H1 (cell line): Measurements from ENCODE around the gene CAPN13. TPM values are rescaled to one million over a fixed set of nuclear protein-coding genes. Genes with fewer than 3 reads are reported as not detected.

ENCODE experiments used
- CTCF ChIA-PET: fragments of 300-600 bp; sonication (Branson Sonifier 250); formaldehyde crosslinking; loops from one replicate; lab custom pipeline; 2021; ENCODE audit not compliant: partially characterized antibody; lab: Charles Lee
- POLR2A ChIA-PET: fragments of 300-600 bp; sonication (Branson Sonifier 250); formaldehyde crosslinking; loops from one replicate; lab custom pipeline; 2021; ENCODE audit warnings: inconsistent platforms; ENCODE audit not compliant: partially characterized antibody; lab: Charles Lee
- DNase-seq, 2 experiments: peaks; one replicate each; pipeline versions ENCODE4 v3.0.0 to v3.0.0-alpha.2; 2010 to 2022; ENCODE audit warnings: low spot score in 2 of 2, low read depth in 1 of 2, mixed read lengths in 1 of 2
- FAIRE-seq: peaks from 2 replicates; lab custom pipeline; 2011; peaks lifted over from hg19 to GRCh38; lab: Jason Lieb, UNC
- H2AFZ ChIP-seq: 2 replicates; pipeline ENCODE4 v1.8.1; 2012; ENCODE audit warnings: low read length, inconsistent platforms
- H2AK5ac ChIP-seq: 2 replicates; pipeline ENCODE4 v1.6.1; 2013; ENCODE audit warnings: low read depth, low read length
- H2BK120ac ChIP-seq: replicated peaks from 2 replicates; pipeline ENCODE3; 2013; ENCODE audit warnings: low read depth, low read length, inconsistent platforms
- H2BK12ac ChIP-seq: 2 replicates; pipeline ENCODE4 v1.6.1; 2013; ENCODE audit warnings: low read depth, low read length
- H2BK15ac ChIP-seq: 2 replicates; pipeline ENCODE4 v1.6.1; 2013; ENCODE audit warnings: low read length
- H2BK20ac ChIP-seq: 2 replicates; pipeline ENCODE4 v1.6.1; 2013; ENCODE audit warnings: low read length
- H2BK5ac ChIP-seq: 2 replicates; pipeline ENCODE4 v1.6.1; 2013; ENCODE audit warnings: low read depth, low read length
- H3K14ac ChIP-seq: 2 replicates; pipeline ENCODE4 v1.6.1; 2013; ENCODE audit warnings: inconsistent platforms; ENCODE audit not compliant: insufficient read length
- H3K18ac ChIP-seq: 2 replicates; pipeline ENCODE4 v1.6.1; 2013; ENCODE audit warnings: low read length; ENCODE audit errors: extremely low read depth
- H3K23ac ChIP-seq: 2 replicates; pipeline ENCODE4 v1.6.1; 2013; ENCODE audit warnings: inconsistent platforms; ENCODE audit not compliant: insufficient read length
- H3K23me2 ChIP-seq: 2 replicates; pipeline ENCODE4 v1.6.1; 2013; ENCODE audit warnings: low read depth, low read length
- H3K27ac ChIP-seq: 2 replicates; pipeline ENCODE4 v1.6.1; 2011; ENCODE audit warnings: low read depth, low read length, inconsistent platforms
- H3K27me3 ChIP-seq, 4 experiments: replicated peaks in 1 of 4; 1 replicate in 1 of 4; 2 replicates in 3 of 4; pipeline versions ENCODE4 v1.6.1 to v1.8.1; 2011 to 2013; ENCODE audit warnings: low read length in 3 of 4, mild to moderate bottlenecking in 3 of 4, inconsistent platforms in 2 of 4, mixed read lengths in 2 of 4, moderate library complexity in 1 of 4; ENCODE audit not compliant: control insufficient read depth in 3 of 4, insufficient read depth in 3 of 4; ENCODE audit errors: extremely low read depth in 1 of 4
- H3K36me3 ChIP-seq, 4 experiments: 2 replicates each; pipeline versions ENCODE4 v1.6.1 to v1.8.1; 2011 to 2013; ENCODE audit warnings: mild to moderate bottlenecking in 4 of 4, low read length in 3 of 4, moderate library complexity in 2 of 4, control low read depth in 1 of 4, inconsistent platforms in 1 of 4; ENCODE audit not compliant: insufficient read depth in 4 of 4, control insufficient read depth in 2 of 4
- H3K4ac ChIP-seq: replicated peaks from 2 replicates; pipeline ENCODE3; 2013; ENCODE audit warnings: low read length, low read depth, mixed read lengths, inconsistent platforms; ENCODE audit not compliant: insufficient read length
- H3K4me1 ChIP-seq, 4 experiments: replicated peaks in 1 of 4; 1 replicate in 1 of 4; 2 replicates in 3 of 4; pipeline versions ENCODE4 v1.6.1 to v1.8.1; 2011 to 2013; ENCODE audit warnings: low read length in 3 of 4, inconsistent platforms in 2 of 4, mixed read lengths in 1 of 4; ENCODE audit not compliant: insufficient read depth in 4 of 4, control insufficient read depth in 3 of 4
- H3K4me2 ChIP-seq, 2 experiments: 2 replicates each; pipeline versions ENCODE4 v1.6.1 to v1.8.1; 2011 to 2013; ENCODE audit warnings: low read depth in 2 of 2, low read length in 2 of 2, control low read depth in 1 of 2, inconsistent platforms in 1 of 2, mild to moderate bottlenecking in 1 of 2; ENCODE audit not compliant: insufficient read depth in 1 of 2
- H3K4me3 ChIP-seq, 4 experiments: fragments of 200-600, 300-600 bp in 1 of 4; sonication (generic), shearing (Covaris generic), sonication (Bioruptor Twin) in 1 of 4; 2 replicates each; pipeline versions ENCODE4 v1.5.1 to v1.8.1; 2011 to 2016; ENCODE audit warnings: low read length in 4 of 4, low read depth in 3 of 4, control low read depth in 2 of 4, inconsistent platforms in 2 of 4, mild to moderate bottlenecking in 2 of 4, mixed read lengths in 1 of 4, moderate library complexity in 1 of 4; ENCODE audit not compliant: insufficient read depth in 2 of 4; ENCODE audit errors: extremely low read depth in 1 of 4
- H3K56ac ChIP-seq: replicated peaks from 2 replicates; pipeline ENCODE3; 2013; ENCODE audit warnings: low read depth, mild to moderate bottlenecking, mixed read lengths, low read length, inconsistent platforms; ENCODE audit not compliant: insufficient read length
- H3K79me1 ChIP-seq: 2 replicates; pipeline ENCODE4 v1.6.1; 2013; ENCODE audit warnings: low read depth, low read length, control low read depth
- H3K79me2 ChIP-seq, 2 experiments: 2 replicates each; pipeline versions ENCODE4 v1.6.1 to v1.8.1; 2012 to 2013; ENCODE audit warnings: low read length in 2 of 2, mild to moderate bottlenecking in 2 of 2, inconsistent platforms in 1 of 2; ENCODE audit not compliant: insufficient read depth in 2 of 2, control insufficient read depth in 1 of 2
- H3K9ac ChIP-seq, 4 experiments: replicated peaks in 1 of 4; 1 replicate in 1 of 4; 2 replicates in 3 of 4; pipeline versions ENCODE4 v1.6.1 to v1.8.1; 2011 to 2013; ENCODE audit warnings: low read depth in 3 of 4, low read length in 3 of 4, control low read depth in 2 of 4, mild to moderate bottlenecking in 2 of 4, moderate library complexity in 2 of 4, inconsistent platforms in 1 of 4; ENCODE audit errors: extremely low read depth in 1 of 4
- H3K9me3 ChIP-seq, 2 experiments: 2 replicates each; pipeline versions ENCODE4 v1.6.1 to v1.8.1; 2012 to 2013; ENCODE audit warnings: mild to moderate bottlenecking in 2 of 2, moderate library complexity in 2 of 2, control low read depth in 1 of 2, inconsistent platforms in 1 of 2, low read depth in 1 of 2, low read length in 1 of 2, mixed read lengths in 1 of 2; ENCODE audit not compliant: insufficient read depth in 2 of 2
- H4K20me1 ChIP-seq, 2 experiments: replicated peaks in 1 of 2; 2 replicates each; pipeline versions ENCODE3 to v1.8.1; 2011 to 2013; ENCODE audit warnings: inconsistent platforms in 2 of 2, low read length in 2 of 2, mild to moderate bottlenecking in 1 of 2; ENCODE audit not compliant: insufficient read depth in 2 of 2, control insufficient read depth in 1 of 2
- H4K5ac ChIP-seq: 2 replicates; pipeline ENCODE4 v1.6.1; 2013; ENCODE audit warnings: low read length, low read depth, mixed read lengths, inconsistent platforms; ENCODE audit not compliant: insufficient read length
- H4K8ac ChIP-seq: 2 replicates; pipeline ENCODE4 v1.8.0; 2013; ENCODE audit warnings: mild to moderate bottlenecking, moderate library complexity, low read length, inconsistent platforms; ENCODE audit not compliant: insufficient read depth; ENCODE audit errors: extremely low read depth
- H4K91ac ChIP-seq: replicated peaks from 2 replicates; pipeline ENCODE3; 2013; ENCODE audit warnings: low read length, mixed read lengths, inconsistent platforms; ENCODE audit not compliant: insufficient read length
- CBX5 ChIP-seq: fragments of 300-800, 300-1000 bp; sonication (generic); IDR thresholded peaks from 2 replicates; pipeline ENCODE4 v1.7.1; 2016; ENCODE audit warnings: antibody characterized with exemption, low read length, low read depth
- CEBPB ChIP-seq: IDR thresholded peaks from 2 replicates; pipeline ENCODE4 v1.6.1; 2012; ENCODE audit warnings: low read depth, low read length
- JUND ChIP-seq: IDR thresholded peaks from 2 replicates; pipeline ENCODE4 v1.6.1; 2011; ENCODE audit warnings: mild to moderate bottlenecking, improper control_type of control experiment, low read length
- POU5F1 ChIP-seq: IDR thresholded peaks from 2 replicates; pipeline ENCODE4 v1.6.1; 2011; ENCODE audit warnings: low read depth, mild to moderate bottlenecking, low read length, moderate library complexity
- RAD21 ChIP-seq, 2 experiments: IDR thresholded peaks in 1 of 2; conservative IDR thresholded peaks in 1 of 2; 2 replicates each; pipeline ENCODE4 v1.6.1; 2011; ENCODE audit warnings: low read depth in 2 of 2, low read length in 2 of 2, improper control_type of control experiment in 1 of 2, inconsistent platforms in 1 of 2, mild to moderate bottlenecking in 1 of 2, moderate library complexity in 1 of 2
- SUZ12 ChIP-seq: fragments of 200-600 bp; sonication (generic); IDR thresholded peaks from 2 replicates; pipeline ENCODE4 v1.6.1; 2012; ENCODE audit warnings: mild to moderate bottlenecking, inconsistent platforms, low read length, moderate library complexity, mixed read lengths
- TAF7 ChIP-seq: optimal IDR thresholded peaks from 2 replicates; pipeline ENCODE3; 2011; ENCODE audit warnings: low read depth, mild to moderate bottlenecking, inconsistent platforms, low read length, moderate library complexity, borderline replicate concordance
- TCF12 ChIP-seq: IDR thresholded peaks from 2 replicates; pipeline ENCODE4 v1.6.1; 2011; ENCODE audit warnings: low read depth, mild to moderate bottlenecking, low read length
- YY1 ChIP-seq: IDR thresholded peaks from 2 replicates; pipeline ENCODE4 v1.6.1; 2011; ENCODE audit warnings: low read depth, mild to moderate bottlenecking, low read length
- WGBS, 2 experiments: shearing (Covaris generic) in 1 of 2; methylation state at CpG; one replicate each; pipeline versions ENCODE4 v1.1.6 to v1.1.7; 2013 to 2015; ENCODE audit warnings: low lambda C conversion rate in 2 of 2, mixed read lengths in 2 of 2, inconsistent platforms in 1 of 2, low coverage in 1 of 2, missing lambda C conversion rate in 1 of 2; ENCODE audit not compliant: insufficient replicate concordance in 2 of 2, insufficient coverage in 1 of 2, insufficient read length in 1 of 2; ENCODE audit errors: extremely low coverage in 1 of 2, missing lambda C conversion rate in 1 of 2; 5-methylcytosine and 5-hydroxymethylcytosine counted together
- polyA plus RNA-seq, 7 experiments: library from polyadenylated mRNA; depleted of rRNA in 3 of 7; stranded (reverse) in 5 of 7; unstranded in 2 of 7; fragments of >200 nt in 5 of 7; fragments of 200-250 nt in 2 of 7; gene quantifications; 1 replicate in 5 of 7; 2 replicates in 1 of 7; 4 replicates in 1 of 7; pipeline versions ENCODE4 v1.2.1 to v1.2.3, GENCODE V29; 2011 to 2013; ENCODE audit warnings: missing spikeins in 2 of 7, mixed read lengths in 2 of 7
- total RNA-seq: library from RNA; stranded (reverse); fragmentation: NEBNext Ultra II Directional; extraction: Animal tissue kit (Norgen Biotek cat#: 25700); gene quantifications from 2 replicates; pipeline ENCODE4 v1.2.1, GENCODE V29; 2021
- TF ChIP-seq, protein P1 (sequence below), 3 experiments: IDR thresholded peaks; 1 replicate in 2 of 3; 2 replicates in 1 of 3; pipeline versions ENCODE4 v1.5.1 to v1.6.1; 2011; ENCODE audit warnings: low read length in 3 of 3, mild to moderate bottlenecking in 3 of 3, inconsistent platforms in 2 of 3, low read depth in 1 of 3, moderate library complexity in 1 of 3; ENCODE audit not compliant: insufficient read depth in 1 of 3; ENCODE audit errors: control extremely low read depth in 1 of 3

The CAPN13 gene
- total and polyA plus RNA-seq, 2 of the 8 experiments (the other 6 are each of a cell fraction or from before 2014, with no cell fraction given): 2.4 TPM

DNA sequence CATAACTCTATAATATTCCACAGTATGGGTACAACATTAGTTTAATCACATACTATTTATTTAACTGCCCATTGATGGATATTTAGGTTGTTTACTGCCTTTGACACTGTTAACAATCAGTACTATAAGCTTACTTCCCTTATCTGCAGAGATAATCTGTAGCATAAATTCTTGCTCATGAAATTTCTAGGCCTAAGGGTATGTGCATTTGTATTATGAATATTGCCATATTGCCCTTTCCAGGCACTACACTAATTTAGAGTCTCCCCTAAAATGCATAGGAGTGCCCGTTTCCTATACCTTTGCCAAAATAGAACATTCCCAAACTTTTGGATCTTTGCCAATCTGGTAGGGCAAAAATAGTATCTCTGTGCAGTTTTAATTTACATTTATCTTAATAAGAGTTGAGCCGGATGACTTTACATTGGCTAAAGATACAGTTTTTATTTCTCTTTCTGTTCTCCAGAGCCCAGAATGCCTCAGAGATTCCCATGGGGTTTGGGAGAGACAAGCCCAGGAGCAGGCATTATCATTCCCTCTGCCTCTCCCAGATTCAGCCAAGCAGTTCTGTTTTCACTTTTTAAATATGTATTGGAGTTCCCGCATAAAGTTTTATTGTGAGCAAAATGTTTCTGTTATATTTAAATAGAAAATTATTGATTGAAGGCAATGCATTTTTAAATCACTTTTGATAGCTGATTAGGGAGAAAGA is 102.8 kb downstream of the CAPN13 start:
- Histone ChIP-seq H3K23me2 (no peaks in the 10 kb centered on the region), H3K23ac (no peak overlapping the region), H3K4me3 (no peak overlapping the region), H3K4ac (no peak overlapping the region), H4K8ac (no peak overlapping the region), H2BK20ac (no peak overlapping the region), H3K79me1 (no peaks in the 10 kb centered on the region), H3K27ac (no peak overlapping the region), H2BK15ac (no peak overlapping the region), H4K5ac (no peak overlapping the region), H2BK12ac (no peak overlapping the region), H3K56ac (no peak overlapping the region), H3K27me3 (no peaks in the 10 kb centered on the region), H2AFZ (no peak overlapping the region), H2BK5ac (no peak overlapping the region), H3K9ac (no peak overlapping the region), H2BK120ac (no peak overlapping the region), H4K20me1 (no peaks in the 10 kb centered on the region), H3K9me3 (peaks cover 18 to 26% of the 10 kb centered on the region in 2 experiments), H3K4me2 (no peak overlapping the region), H3K18ac (no peak overlapping the region), H3K36me3 (no peaks in the 10 kb centered on the region), H3K4me1 (no peaks in the 10 kb centered on the region), H2AK5ac (no peak overlapping the region), H3K79me2 (no peaks in the 10 kb centered on the region), H3K14ac (no peak overlapping the region), H4K91ac (no peak overlapping the region)
- no peak for DNase-seq
- FAIRE-seq: no peak
- CTCF ChIA-PET: interaction anchor here (1.6 to 13.3 kb wide), 5 partner anchors 13 to 538 kb away, joined by 3 to 228 read pairs (median 143); no protein-coding TSS in a partner anchor
- POLR2A ChIA-PET: interaction anchor here (1.2 kb wide), 1 partner anchor 555 kb away, joined by 3 read pairs; no protein-coding TSS in a partner anchor
- WGBS, 2 experiments: 87% methylated on average over 3 of the region's 3 CpGs; no CpG with 5 or more reads in 1 of the 2 experiments
- TF ChIP-seq JUND (no peak), CBX5 (no peak), CEBPB (no peak), TCF12 (no peak), RAD21 (IDR thresholded peaks at IDR 0.05 in 1 of 2, conservative IDR thresholded peaks at IDR 0.05 in 1 of 2; ENCODE audit: low read depth in 2 of 2, low read length in 2 of 2) (no peak), YY1 (no peak), SUZ12 (no peak), TAF7 (no peak), POU5F1 (no peak)
- TF ChIP-seq, protein P1, sequence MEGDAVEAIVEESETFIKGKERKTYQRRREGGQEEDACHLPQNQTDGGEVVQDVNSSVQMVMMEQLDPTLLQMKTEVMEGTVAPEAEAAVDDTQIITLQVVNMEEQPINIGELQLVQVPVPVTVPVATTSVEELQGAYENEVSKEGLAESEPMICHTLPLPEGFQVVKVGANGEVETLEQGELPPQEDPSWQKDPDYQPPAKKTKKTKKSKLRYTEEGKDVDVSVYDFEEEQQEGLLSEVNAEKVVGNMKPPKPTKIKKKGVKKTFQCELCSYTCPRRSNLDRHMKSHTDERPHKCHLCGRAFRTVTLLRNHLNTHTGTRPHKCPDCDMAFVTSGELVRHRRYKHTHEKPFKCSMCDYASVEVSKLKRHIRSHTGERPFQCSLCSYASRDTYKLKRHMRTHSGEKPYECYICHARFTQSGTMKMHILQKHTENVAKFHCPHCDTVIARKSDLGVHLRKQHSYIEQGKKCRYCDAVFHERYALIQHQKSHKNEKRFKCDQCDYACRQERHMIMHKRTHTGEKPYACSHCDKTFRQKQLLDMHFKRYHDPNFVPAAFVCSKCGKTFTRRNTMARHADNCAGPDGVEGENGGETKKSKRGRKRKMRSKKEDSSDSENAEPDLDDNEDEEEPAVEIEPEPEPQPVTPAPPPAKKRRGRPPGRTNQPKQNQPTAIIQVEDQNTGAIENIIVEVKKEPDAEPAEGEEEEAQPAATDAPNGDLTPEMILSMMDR (IDR thresholded peaks at IDR 0.05; ENCODE audit: control extremely low read depth in 1 of 3, insufficient read depth in 1 of 3, low read depth in 1 of 3, low read length in 3 of 3): no peak
